Endothelial cell of hepatic sinusoid (primary cell): ENCODE results near the gene NECTIN1.

Source experiments
- in situ Hi-C: cut with HindIII; loops from 2 replicates; pipeline ENCODE4 v1.10.0; 2017; ENCODE audit warnings: low sequenced_read_pairs

Gene NECTIN1

GRCh38 chr11:119699227-119699626 lies 29.8 kb downstream of the NECTIN1 start:
- in situ Hi-C loops: no loop called here

DNA sequence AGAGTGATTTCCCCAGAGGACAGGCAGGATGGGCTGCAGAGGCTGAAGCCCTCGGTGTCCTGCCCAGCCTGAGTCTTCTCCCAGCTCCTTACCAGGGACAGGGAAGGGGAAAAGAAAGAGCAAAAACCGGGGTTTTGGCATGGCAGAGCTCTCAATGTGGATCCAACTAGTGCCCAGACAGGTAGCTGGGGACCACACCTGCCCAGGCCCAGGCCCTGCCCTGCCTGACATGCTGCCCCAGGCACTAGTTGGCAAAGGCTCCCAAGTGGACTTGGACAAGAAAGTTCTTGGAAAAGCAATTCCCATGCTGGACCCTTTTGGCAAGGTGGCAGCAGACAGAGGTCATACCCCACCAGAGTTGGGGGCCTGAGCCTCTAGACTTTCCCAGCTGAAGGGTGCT lies 31.1 kb downstream of the NECTIN1 start:
- in situ Hi-C loops: no loop called here

GRCh38 chr11:119697445-119697844 lies 31.6 kb downstream of the NECTIN1 start:
- in situ Hi-C loops: no loop called here

GRCh38 chr11:119696378-119697222 lies 32.4 kb downstream of the NECTIN1 start:
- in situ Hi-C loops: no loop called here

GRCh38 chr11:119694334-119694733 lies 34.7 kb downstream of the NECTIN1 start:
- in situ Hi-C loops: no loop called here

DNA sequence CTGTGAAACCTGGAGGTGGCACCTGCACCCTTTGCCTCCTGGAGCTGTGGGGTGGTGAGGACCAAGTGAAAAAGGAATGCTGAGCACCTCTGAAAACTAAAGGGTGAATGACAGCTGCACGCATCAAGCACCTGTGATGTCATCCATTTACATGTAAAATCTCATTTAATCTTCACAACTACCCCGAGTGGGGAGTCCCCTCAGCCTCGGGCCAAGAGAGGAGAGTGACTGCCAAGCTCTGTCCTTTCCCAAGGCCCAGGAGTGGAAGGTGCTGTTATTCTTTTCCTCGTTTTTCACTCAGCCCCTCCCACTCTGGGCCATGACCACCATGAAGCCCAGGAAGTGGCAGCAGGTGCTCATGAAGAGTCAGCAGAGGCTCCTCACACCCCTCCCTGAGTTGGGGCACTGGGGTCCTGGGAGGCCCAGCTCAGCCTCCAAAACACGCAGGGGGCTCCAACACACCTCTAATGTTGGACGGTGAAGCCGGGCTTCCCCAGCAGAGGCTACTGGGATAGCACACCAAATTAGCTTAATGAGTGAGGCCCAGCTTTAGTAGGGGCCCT lies 35.7 kb downstream of the NECTIN1 start:
- in situ Hi-C loops: no loop called here

DNA sequence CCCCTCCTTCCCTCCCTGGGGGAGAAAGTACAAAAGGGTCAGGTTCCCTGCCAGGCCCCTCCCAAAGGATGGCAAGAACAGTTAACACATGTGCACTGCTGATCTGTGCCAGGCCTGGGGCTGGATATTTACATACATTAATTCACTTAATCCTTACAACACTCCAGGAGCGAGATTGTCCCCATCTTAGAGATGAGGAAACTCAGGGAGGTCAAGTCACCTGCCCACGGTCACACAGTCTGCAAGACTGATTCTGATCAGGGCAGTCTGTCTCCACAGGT lies 36.5 kb downstream of the NECTIN1 start:
- in situ Hi-C loops: no loop called here

- in situ Hi-C loops: no loop called here
Measured at GRCh38 chr11:119691701-119692539, 37.1 kb downstream of the NECTIN1 start.

DNA sequence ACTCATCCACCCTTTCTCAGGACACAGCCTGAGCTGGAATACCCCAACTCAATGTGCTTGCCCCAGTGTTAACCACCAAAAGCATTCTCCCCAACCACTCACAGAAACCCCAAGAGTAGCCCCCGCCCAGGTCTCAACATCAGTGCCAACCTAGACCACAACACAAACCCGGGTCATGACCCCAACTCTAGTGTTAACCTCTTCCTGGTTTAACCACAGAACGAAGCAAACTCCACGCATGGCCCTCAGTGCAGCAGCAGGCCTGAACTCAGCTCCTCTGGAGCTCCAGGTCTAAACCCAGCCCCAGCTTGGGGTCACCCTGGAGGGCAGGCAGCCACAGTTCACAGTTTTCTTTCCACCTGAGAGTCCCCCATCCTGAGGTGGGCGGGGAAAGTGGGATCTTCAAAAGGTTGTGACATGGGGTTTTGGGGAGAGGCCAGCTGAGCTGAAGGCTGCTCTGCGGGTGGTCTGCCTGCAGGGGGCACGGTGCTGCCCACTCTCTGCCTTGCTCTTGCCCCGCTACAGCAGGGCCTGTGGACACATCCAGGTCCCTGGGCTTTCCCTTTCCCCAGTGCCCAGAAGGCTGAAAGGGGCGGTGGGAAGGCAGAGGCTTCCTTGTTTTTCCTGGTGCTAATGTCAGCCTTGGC lies 37.9 kb downstream of the NECTIN1 start:
- in situ Hi-C loops: no loop called here

GRCh38 chr11:119689302-119689701 lies 39.7 kb downstream of the NECTIN1 start:
- in situ Hi-C loops: no loop called here

DNA sequence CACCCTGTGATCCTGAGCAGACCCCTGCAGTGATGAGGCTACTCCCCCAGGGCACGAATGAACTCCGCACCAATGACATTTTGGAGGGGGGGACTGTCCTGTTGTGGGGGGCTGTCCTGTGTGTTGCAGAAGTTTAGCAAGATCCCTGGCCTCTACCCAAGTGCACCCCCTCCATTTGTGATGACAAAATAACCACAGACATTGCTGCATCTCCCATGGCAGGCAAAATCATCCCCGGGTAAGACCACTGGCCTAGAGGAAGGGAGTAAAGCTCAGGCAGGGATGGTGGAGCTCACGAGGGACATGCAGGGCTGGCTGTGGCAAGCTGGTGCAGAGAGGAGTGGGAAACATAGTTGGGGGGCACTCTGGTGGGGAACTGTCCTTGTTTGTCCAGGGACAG lies 40.6 kb downstream of the NECTIN1 start:
- in situ Hi-C loops: no loop called here

DNA sequence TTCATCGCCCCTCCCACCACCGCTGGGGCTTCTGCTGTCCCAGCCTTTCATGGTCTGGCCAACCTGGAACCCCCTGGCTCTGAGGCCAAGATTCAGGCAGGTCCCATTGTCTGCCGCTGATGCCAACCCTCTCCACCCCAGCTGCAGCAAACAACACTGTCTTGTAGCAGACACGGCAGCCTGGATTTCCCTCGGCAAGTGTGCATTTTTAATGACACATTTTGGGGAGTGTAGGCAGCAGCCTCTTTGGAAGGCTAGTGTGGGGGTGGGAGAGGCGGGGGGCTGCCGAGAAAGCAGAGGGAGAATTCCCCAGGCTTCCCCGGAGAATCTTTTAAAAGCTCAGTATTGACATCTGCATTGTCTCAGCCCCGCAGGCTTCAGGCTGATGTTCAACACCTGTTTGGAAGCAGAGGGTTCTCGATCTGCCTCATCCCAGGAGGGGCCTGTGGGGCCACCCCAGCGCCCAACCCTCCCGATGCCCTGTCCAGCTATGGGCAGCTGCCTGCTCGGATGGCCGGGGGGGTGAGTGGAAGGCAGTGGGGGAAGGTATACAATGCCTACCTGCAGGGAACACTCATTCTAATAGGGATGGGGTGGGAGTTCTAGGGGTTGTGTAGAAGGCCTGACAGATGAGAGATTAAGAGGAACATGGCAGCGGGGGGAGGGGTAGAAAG lies 41.5 kb downstream of the NECTIN1 start:
- in situ Hi-C loops: no loop called here

DNA sequence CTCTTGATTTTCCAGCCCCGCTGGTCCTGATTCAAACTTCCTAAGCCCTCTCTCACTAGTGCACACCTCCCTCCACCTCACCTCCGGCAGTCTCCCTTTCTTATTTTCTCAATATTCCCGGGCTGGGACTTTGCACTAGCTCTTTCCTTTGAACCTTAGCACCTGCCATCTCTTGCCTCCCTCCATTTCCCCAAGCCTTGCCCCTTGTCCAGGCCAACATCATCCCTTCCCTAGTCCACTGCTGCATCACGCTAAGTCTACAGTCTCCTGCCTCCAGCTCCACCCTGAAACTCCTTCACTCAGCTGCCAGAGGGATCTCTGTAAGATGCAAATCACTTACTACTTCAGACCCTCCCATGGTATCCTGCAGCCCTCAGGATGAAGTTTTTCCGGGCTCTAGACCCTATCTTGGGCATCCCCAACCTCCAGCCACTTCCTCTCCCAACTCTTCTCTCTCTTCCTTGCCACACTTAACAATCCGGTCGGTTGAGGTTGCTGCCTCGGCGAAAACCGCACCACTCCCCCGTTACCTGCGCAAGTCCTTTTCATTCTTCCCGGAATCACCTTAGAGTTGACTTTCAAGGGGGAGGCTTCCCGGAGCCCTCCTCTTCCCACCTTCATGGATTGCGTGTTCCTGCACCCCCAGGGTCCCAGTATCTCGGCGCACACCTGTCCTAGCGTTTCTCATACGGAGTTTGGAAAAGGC lies 42.7 kb downstream of the NECTIN1 start:
- in situ Hi-C loops: no loop called here

DNA sequence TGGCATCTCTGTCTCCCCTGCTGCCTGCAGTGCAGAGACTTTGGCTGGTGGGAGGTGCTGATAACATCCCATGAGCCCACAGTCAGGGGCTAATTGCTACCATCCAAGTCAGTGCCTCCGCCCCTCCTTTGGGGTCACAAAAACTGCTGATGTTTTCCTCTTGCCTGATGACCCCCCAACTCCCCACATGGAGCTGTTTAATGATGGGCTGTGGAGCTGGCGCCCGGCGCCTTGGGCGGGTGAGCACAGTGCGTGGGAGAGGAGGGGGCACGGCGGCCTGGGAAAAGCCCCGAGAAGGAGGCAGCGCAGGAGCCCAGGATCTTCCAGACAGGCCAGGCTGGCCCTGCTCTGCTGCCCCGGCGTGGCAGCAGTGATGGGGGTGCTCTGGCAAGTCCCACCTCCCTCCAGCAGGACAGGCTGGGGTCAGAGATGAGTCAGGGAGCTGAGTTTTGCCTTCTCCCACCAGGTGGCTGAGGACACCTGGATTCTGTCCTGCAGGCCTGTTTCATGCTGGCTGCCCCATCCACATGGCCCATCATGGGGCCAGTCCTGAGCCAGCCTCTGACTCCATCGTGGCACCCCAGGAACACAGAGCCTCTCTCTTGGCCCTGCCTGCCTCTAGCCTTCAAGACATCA lies 43.8 kb downstream of the NECTIN1 start:
- in situ Hi-C loops: no loop called here

- in situ Hi-C loops: no loop called here
Measured at GRCh38 chr11:119684361-119685110, 44.5 kb downstream of the NECTIN1 start.

- in situ Hi-C loops: no loop called here
Measured at GRCh38 chr11:119683783-119684182, 45.2 kb downstream of the NECTIN1 start.

- in situ Hi-C loops: no loop called here
Measured at GRCh38 chr11:119681361-119681910, 47.6 kb downstream of the NECTIN1 start.

- in situ Hi-C loops: no loop called here
Measured at GRCh38 chr11:119680541-119681360, 48.2 kb downstream of the NECTIN1 start.
